Measurements from ENCODE around the gene LCTL. TPM values are rescaled to one million over a fixed set of nuclear protein-coding genes. Genes with fewer than 3 reads are reported as not detected.

LCTL gene
- total and polyA plus RNA-seq, 2 donors (not counting 1 experiment from before 2014, with no cell fraction given) = not detected

- no peak overlapping the region for H3K4me3 ChIP-seq (ENCODE audit: control extremely low read depth in 1 of 5, extremely low read depth in 1 of 5, insufficient read depth in 1 of 5, low read depth in 2 of 5, low read length in 4 of 5)
- H3K79me2 ChIP-seq (ENCODE audit: control insufficient read depth, insufficient read depth, low read length) = no peaks in the 10 kb centered on the region
- H4K20me1 ChIP-seq (ENCODE audit: control insufficient read depth, insufficient read depth, low read length, poor library complexity, severe bottlenecking) = no peaks in the 10 kb centered on the region
- DNase-seq (no peak), ATAC-seq (ENCODE audit: low read depth) (no peak)
- ChIA-PET CTCF (no interaction called here), POLR2A (no interaction called here)
- Mint-ChIP-seq H3K4me1 (no peaks in the 10 kb centered on the region), H3K4me3 (no peak overlapping the region), H3K27ac (no peak overlapping the region), H3K27me3 (no peaks in the 10 kb centered on the region), H3K9me3 (ENCODE audit: insufficient read depth) (no peaks in the 10 kb centered on the region)
- TF ChIP-seq EZH2 (IDR thresholded peaks at IDR 0.05; ENCODE audit: borderline replicate concordance, insufficient read depth, low read depth, low read length, poor library complexity, severe bottlenecking) (no peak), CTCF (IDR thresholded peaks at IDR 0.05) (no peak)
- no peaks in the 10 kb centered on the region for H3K4me1 ChIP-seq (ENCODE audit: control insufficient read depth in 2 of 2, insufficient read depth in 2 of 2, low read length in 2 of 2)
- no peak overlapping the region for H3K4me2 ChIP-seq (replicated peaks; ENCODE audit: low read depth, low read length, poor library complexity, severe bottlenecking)
- no peak overlapping the region for H3K27ac ChIP-seq (ENCODE audit: low read length in 2 of 2)
- no peaks in the 10 kb centered on the region for H3K27me3 ChIP-seq (replicated peaks in 1 of 4; ENCODE audit: control extremely low read depth in 1 of 4, control insufficient read depth in 3 of 4, insufficient read depth in 4 of 4, low read length in 3 of 4)
- 83% methylated on average over 6 of the region's 9 CpGs for WGBS (ENCODE audit: insufficient coverage)
- intact Hi-C loops (cut with micrococcal nuclease) = no loop called here
- no peaks in the 10 kb centered on the region for H3K9me3 ChIP-seq (ENCODE audit: control extremely low read depth in 1 of 3, control insufficient read depth in 2 of 3, insufficient read depth in 1 of 3, low read length in 2 of 3)
- peaks cover 0 to 7% of the 10 kb centered on the region in 2 experiments for H3K36me3 ChIP-seq (replicated peaks in 1 of 2; ENCODE audit: control extremely low read depth in 1 of 2, control insufficient read depth in 1 of 2, extremely low read depth in 1 of 2, insufficient read depth in 2 of 2, low read length in 1 of 2)
- no peak overlapping the region for H3K9ac ChIP-seq (ENCODE audit: low read length)
- no peak overlapping the region for H2AFZ ChIP-seq (ENCODE audit: insufficient read depth, low read depth, low read length, poor library complexity, severe bottlenecking)
Measured at GRCh38 chr15:66535056-66535455, 30.7 kb downstream of the LCTL start.

- no peaks in the 10 kb centered on the region for H3K27me3 ChIP-seq (replicated peaks in 1 of 4; ENCODE audit: control extremely low read depth in 1 of 4, control insufficient read depth in 3 of 4, insufficient read depth in 4 of 4, low read length in 3 of 4)
- Mint-ChIP-seq H3K27ac (no peak overlapping the region), H3K4me1 (no peaks in the 10 kb centered on the region), H3K9me3 (ENCODE audit: insufficient read depth) (no peaks in the 10 kb centered on the region), H3K27me3 (no peaks in the 10 kb centered on the region), H3K4me3 (no peak overlapping the region)
- no peak for ATAC-seq (ENCODE audit: low read depth)
- no peaks in the 10 kb centered on the region for H4K20me1 ChIP-seq (ENCODE audit: control insufficient read depth, insufficient read depth, low read length, poor library complexity, severe bottlenecking)
- H3K36me3 ChIP-seq (replicated peaks in 1 of 2; ENCODE audit: control extremely low read depth in 1 of 2, control insufficient read depth in 1 of 2, extremely low read depth in 1 of 2, insufficient read depth in 2 of 2, low read length in 1 of 2) = peaks cover 12 to 16% of the 10 kb centered on the region in 2 experiments
- H3K9me3 ChIP-seq (ENCODE audit: control extremely low read depth in 1 of 3, control insufficient read depth in 2 of 3, insufficient read depth in 1 of 3, low read length in 2 of 3) = no peaks in the 10 kb centered on the region
- no peaks in the 10 kb centered on the region for H3K79me2 ChIP-seq (ENCODE audit: control insufficient read depth, insufficient read depth, low read length)
- no peak overlapping the region for H3K27ac ChIP-seq (ENCODE audit: low read length in 2 of 2)
- no peak overlapping the region for H3K4me3 ChIP-seq (ENCODE audit: control extremely low read depth in 1 of 5, extremely low read depth in 1 of 5, insufficient read depth in 1 of 5, low read depth in 2 of 5, low read length in 4 of 5)
- no peak overlapping the region for H3K9ac ChIP-seq (ENCODE audit: low read length)
- H3K4me2 ChIP-seq (replicated peaks; ENCODE audit: low read depth, low read length, poor library complexity, severe bottlenecking) = no peak overlapping the region
- H3K4me1 ChIP-seq (ENCODE audit: control insufficient read depth in 2 of 2, insufficient read depth in 2 of 2, low read length in 2 of 2) = no peaks in the 10 kb centered on the region
- 72% methylated on average over 3 of the region's 4 CpGs for WGBS (ENCODE audit: insufficient coverage)
- ChIA-PET CTCF (no interaction called here), POLR2A (no interaction called here)
- H2AFZ ChIP-seq (ENCODE audit: insufficient read depth, low read depth, low read length, poor library complexity, severe bottlenecking) = no peak overlapping the region
- intact Hi-C loops (cut with micrococcal nuclease) = no loop called here
- TF ChIP-seq EZH2 (IDR thresholded peaks at IDR 0.05; ENCODE audit: borderline replicate concordance, insufficient read depth, low read depth, low read length, poor library complexity, severe bottlenecking) = no peak
- TF ChIP-seq CTCF (IDR thresholded peaks at IDR 0.05) = no peak
- DNase-seq = no peak
Measured at GRCh38 chr15:66524838-66525237, 41.0 kb downstream of the LCTL start.

Data from B cell (primary cell).